Keratinocyte (primary cell): ENCODE results near the gene VAMP4. TPM values are rescaled to one million over a fixed set of nuclear protein-coding genes. Genes with fewer than 3 reads are reported as not detected.

ENCODE experiments used
- DNase-seq: peaks from one replicate; pipeline ENCODE4 v3.0.0-alpha.2; 2011; ENCODE audit warnings: low read depth, missing footprints, low spot score
- FAIRE-seq: peaks from 2 replicates; lab custom pipeline; 2011; peaks lifted over from hg19 to GRCh38; lab: Jason Lieb, UNC
- H2AFZ ChIP-seq: 2 replicates; pipeline ENCODE4 v1.6.0; 2012; ENCODE audit warnings: low read length, control low read depth, inconsistent platforms; ENCODE audit not compliant: control insufficient read depth
- H3K27ac ChIP-seq: 2 replicates; pipeline ENCODE4 v1.5.1; 2011; ENCODE audit warnings: low read length; ENCODE audit not compliant: control insufficient read depth, insufficient read depth
- H3K27me3 ChIP-seq: 3 replicates; pipeline ENCODE4 v1.6.0; 2011; ENCODE audit warnings: low read length; ENCODE audit not compliant: control insufficient read depth, insufficient read depth; ENCODE audit errors: extremely low read depth
- H3K36me3 ChIP-seq, 2 experiments: 2 replicates in 1 of 2; 3 replicates in 1 of 2; pipeline ENCODE4 v1.5.1; 2011; ENCODE audit warnings: low read length in 2 of 2, mild to moderate bottlenecking in 1 of 2; ENCODE audit not compliant: control insufficient read depth in 2 of 2, insufficient read depth in 2 of 2; ENCODE audit errors: extremely low read depth in 1 of 2
- H3K4me1 ChIP-seq: 3 replicates; pipeline ENCODE4 v1.5.1; 2011; ENCODE audit warnings: low read length; ENCODE audit not compliant: control insufficient read depth, insufficient read depth; ENCODE audit errors: extremely low read depth
- H3K4me2 ChIP-seq: 3 replicates; pipeline ENCODE4 v1.6.0; 2011; ENCODE audit warnings: low read depth, low read length; ENCODE audit not compliant: control insufficient read depth, insufficient read depth; ENCODE audit errors: extremely low read depth
- H3K4me3 ChIP-seq, 3 experiments: fragments of 200-600 bp in 1 of 3; sonication (generic) in 1 of 3; 2 replicates in 2 of 3; 3 replicates in 1 of 3; pipeline ENCODE4 v1.5.1; 2011 to 2016; ENCODE audit warnings: low read length in 3 of 3, mild to moderate bottlenecking in 3 of 3, control low read depth in 2 of 3, inconsistent platforms in 1 of 3, low read depth in 1 of 3, mixed read lengths in 1 of 3, mixed run types in 1 of 3, moderate library complexity in 1 of 3; ENCODE audit not compliant: control insufficient read depth in 2 of 3, insufficient read depth in 2 of 3; ENCODE audit errors: extremely low read depth in 1 of 3
- H3K79me2 ChIP-seq: 2 replicates; pipeline ENCODE4 v1.6.0; 2012; ENCODE audit warnings: low read length; ENCODE audit not compliant: control insufficient read depth, insufficient read depth
- H3K9ac ChIP-seq: 3 replicates; pipeline ENCODE4 v1.6.0; 2011; ENCODE audit warnings: low read length; ENCODE audit not compliant: control insufficient read depth, insufficient read depth; ENCODE audit errors: extremely low read depth
- H3K9me1 ChIP-seq: 3 replicates; pipeline ENCODE4 v1.6.0; 2011; ENCODE audit warnings: low read length; ENCODE audit not compliant: control insufficient read depth, insufficient read depth; ENCODE audit errors: extremely low read depth
- H3K9me3 ChIP-seq: 2 replicates; pipeline ENCODE4 v1.5.1; 2012; ENCODE audit warnings: low read depth, low read length; ENCODE audit not compliant: control insufficient read depth
- H4K20me1 ChIP-seq: 3 replicates; pipeline ENCODE4 v1.6.0; 2011; ENCODE audit warnings: low read length; ENCODE audit not compliant: control insufficient read depth, insufficient read depth; ENCODE audit errors: extremely low read depth
- EZH2 ChIP-seq: IDR thresholded peaks from one replicate; pipeline ENCODE4 v1.6.1; 2012; ENCODE audit warnings: inconsistent platforms, mild to moderate bottlenecking, low read length, moderate library complexity
- dilution Hi-C: fragments of 300-500 bp; cut with MboI; formaldehyde crosslinking; loops from one replicate; pipeline ENCODE4 v1.7.0; 2020; ENCODE audit warnings: low sequenced_read_pairs; ENCODE audit not compliant: extremely low pct_ligation_motif_present
- polyA plus RNA-seq, 5 experiments: library from polyadenylated mRNA; depleted of rRNA in 3 of 5; stranded (reverse) in 3 of 5; stranded (forward) in 1 of 5; unstranded in 1 of 5; fragments of >200 nt; gene quantifications; 1 replicate in 1 of 5; 2 replicates in 3 of 5; 3 replicates in 1 of 5; pipeline versions ENCODE4 v1.2.1 to v1.2.3, GENCODE V29; 2011 to 2012; ENCODE audit warnings: missing spikeins in 2 of 5, low read depth in 1 of 5, low replicate concordance in 1 of 5
- TF ChIP-seq, protein P1 (sequence below), 3 experiments: IDR thresholded peaks in 1 of 3; conservative IDR thresholded peaks in 1 of 3; optimal IDR thresholded peaks in 1 of 3; 2 replicates in 2 of 3; 3 replicates in 1 of 3; pipeline versions ENCODE3 to v1.5.1; 2011; ENCODE audit warnings: low read length in 3 of 3, mild to moderate bottlenecking in 3 of 3, moderate library complexity in 2 of 3, control low read depth in 1 of 3, inconsistent platforms in 1 of 3; ENCODE audit not compliant: insufficient read depth in 2 of 3; ENCODE audit errors: extremely low read depth in 1 of 3

The VAMP4 gene
- polyA plus RNA-seq, 1 donor (not counting 4 experiments of a cell fraction or from before 2014, with no cell fraction given) = 12.7 TPM

DNA sequence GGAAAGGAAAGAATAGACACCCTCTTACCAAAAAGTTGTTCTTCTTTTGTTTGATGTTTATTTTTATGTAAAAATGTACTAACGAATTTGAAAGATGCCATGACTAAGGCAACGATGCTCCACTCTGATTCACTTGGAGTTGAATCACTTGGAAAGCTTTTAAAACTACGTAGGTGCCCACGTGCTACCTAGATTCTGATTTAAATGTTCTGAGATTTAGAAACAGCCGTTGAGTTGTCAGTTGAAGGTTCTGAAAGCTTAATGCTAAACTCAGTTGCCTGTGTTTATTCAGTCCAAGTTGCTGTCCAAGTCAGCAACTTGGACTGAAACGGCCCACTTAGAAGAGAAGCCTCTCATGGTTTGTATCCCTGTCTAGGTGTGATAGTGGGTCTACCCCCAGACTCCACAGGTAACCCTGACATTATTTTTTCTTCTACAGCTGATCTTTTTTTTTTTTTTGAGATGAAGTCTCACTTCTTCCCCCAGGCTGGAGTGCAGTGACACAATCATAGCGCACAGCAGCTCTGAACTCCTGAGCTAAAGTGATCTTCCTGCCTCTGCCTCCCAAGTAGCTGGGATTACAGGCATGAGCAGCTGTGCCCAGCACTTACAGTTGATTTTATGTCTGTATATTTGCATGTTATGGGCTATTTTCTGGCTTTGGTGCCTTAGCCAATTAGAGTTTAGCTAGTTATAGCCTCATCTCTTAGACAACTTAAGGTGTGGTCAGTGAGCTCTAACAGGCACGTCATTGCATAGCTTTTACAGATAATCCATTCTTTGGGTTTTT is 1.4 kb upstream of the VAMP4 start:
- peak; percentile 17 for FAIRE-seq
- peak overlapping the region; percentile 93 for H3K4me2 ChIP-seq
- no peak for DNase-seq
- H4K20me1 ChIP-seq = no peaks in the 10 kb centered on the region
- H3K79me2 ChIP-seq = peaks cover 31% of the 10 kb centered on the region
- TF ChIP-seq EZH2 = no peak
- TF ChIP-seq, protein P1, sequence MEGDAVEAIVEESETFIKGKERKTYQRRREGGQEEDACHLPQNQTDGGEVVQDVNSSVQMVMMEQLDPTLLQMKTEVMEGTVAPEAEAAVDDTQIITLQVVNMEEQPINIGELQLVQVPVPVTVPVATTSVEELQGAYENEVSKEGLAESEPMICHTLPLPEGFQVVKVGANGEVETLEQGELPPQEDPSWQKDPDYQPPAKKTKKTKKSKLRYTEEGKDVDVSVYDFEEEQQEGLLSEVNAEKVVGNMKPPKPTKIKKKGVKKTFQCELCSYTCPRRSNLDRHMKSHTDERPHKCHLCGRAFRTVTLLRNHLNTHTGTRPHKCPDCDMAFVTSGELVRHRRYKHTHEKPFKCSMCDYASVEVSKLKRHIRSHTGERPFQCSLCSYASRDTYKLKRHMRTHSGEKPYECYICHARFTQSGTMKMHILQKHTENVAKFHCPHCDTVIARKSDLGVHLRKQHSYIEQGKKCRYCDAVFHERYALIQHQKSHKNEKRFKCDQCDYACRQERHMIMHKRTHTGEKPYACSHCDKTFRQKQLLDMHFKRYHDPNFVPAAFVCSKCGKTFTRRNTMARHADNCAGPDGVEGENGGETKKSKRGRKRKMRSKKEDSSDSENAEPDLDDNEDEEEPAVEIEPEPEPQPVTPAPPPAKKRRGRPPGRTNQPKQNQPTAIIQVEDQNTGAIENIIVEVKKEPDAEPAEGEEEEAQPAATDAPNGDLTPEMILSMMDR (optimal IDR thresholded peaks at IDR 0.05 in 1 of 3, IDR thresholded peaks at IDR 0.05 in 1 of 3, conservative IDR thresholded peaks at IDR 0.05 in 1 of 3; ENCODE audit: extremely low read depth in 1 of 3, insufficient read depth in 2 of 3, low read length in 3 of 3) = no peak
- H3K4me1 ChIP-seq = peaks cover 34% of the 10 kb centered on the region
- H2AFZ ChIP-seq = peak overlapping the region; percentile 17
- no peaks in the 10 kb centered on the region for H3K9me3 ChIP-seq
- H3K9me1 ChIP-seq = no peaks in the 10 kb centered on the region
- no peaks in the 10 kb centered on the region for H3K27me3 ChIP-seq
- H3K27ac ChIP-seq = peak overlapping the region; percentile 99
- H3K9ac ChIP-seq = peak overlapping the region; percentile 97
- peak overlapping the region; percentile 85 to 98 (median 96) for H3K4me3 ChIP-seq
- no peaks in the 10 kb centered on the region for H3K36me3 ChIP-seq
- dilution Hi-C loops = no loop called here

DNA sequence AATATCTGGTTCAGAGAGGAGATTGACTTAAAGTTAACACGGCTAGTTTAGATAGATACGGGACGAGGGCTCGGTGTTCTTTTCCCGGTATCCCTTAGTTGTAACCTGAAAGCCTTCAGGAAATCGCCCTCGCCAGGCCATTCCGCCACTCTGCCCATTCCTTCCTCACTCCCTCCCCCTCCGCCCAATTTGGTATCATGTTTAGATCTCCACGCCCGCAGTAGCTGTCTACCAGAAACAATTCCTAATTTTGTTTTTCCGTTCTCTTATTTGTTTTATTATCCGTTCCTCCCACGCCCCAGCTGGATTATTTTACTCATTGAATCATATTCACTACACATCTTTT is 685 bp upstream of the VAMP4 start:
- H3K9me1 ChIP-seq = no peaks in the 10 kb centered on the region
- H4K20me1 ChIP-seq = no peaks in the 10 kb centered on the region
- H3K9ac ChIP-seq = peak overlapping the region; percentile 97
- no peaks in the 10 kb centered on the region for H3K27me3 ChIP-seq
- peak overlapping the region; percentile 99 for H3K27ac ChIP-seq
- dilution Hi-C loops = no loop called here
- H3K4me3 ChIP-seq = peak overlapping the region; percentile 85 to 98 (median 96)
- FAIRE-seq = no peak
- no peak for TF ChIP-seq EZH2
- TF ChIP-seq, protein P1 (optimal IDR thresholded peaks at IDR 0.05 in 1 of 3, IDR thresholded peaks at IDR 0.05 in 1 of 3, conservative IDR thresholded peaks at IDR 0.05 in 1 of 3; ENCODE audit: extremely low read depth in 1 of 3, insufficient read depth in 2 of 3, low read length in 3 of 3) = no peak
- peak overlapping the region; percentile 98 for H2AFZ ChIP-seq
- DNase-seq = no peak
- peak overlapping the region; percentile 93 for H3K4me2 ChIP-seq
- H3K36me3 ChIP-seq = no peaks in the 10 kb centered on the region
- H3K4me1 ChIP-seq = peaks cover 34% of the 10 kb centered on the region
- no peaks in the 10 kb centered on the region for H3K9me3 ChIP-seq
- peaks cover 31% of the 10 kb centered on the region for H3K79me2 ChIP-seq
